Measurements from ENCODE around the gene DNAH14. TPM values are rescaled to one million over a fixed set of nuclear protein-coding genes. Genes with fewer than 3 reads are reported as not detected.

Gene DNAH14
- total and polyA plus RNA-seq, 9 of the 15 experiments (the other 6 are each of a cell fraction or from before 2014, with no cell fraction given), result 58.4 to 142 (median 98.4) TPM

GRCh38 chr1:225428068-225428880 lies 498.8 kb downstream of the DNAH14 start (continued):
- TF ChIP-seq EHMT2 (IDR thresholded peaks at IDR 0.05) (no peak; the same call in 1 of the 2 replicates), PURB (CRISPR knock-in tag; IDR thresholded peaks at IDR 0.05; ENCODE audit: low read depth) (no peak), PRMT5 (CRISPR knock-in tag; IDR thresholded peaks at IDR 0.05) (no peak), LARP7 (IDR thresholded peaks at IDR 0.05) (no peak), ZNF175 (CRISPR knock-in tag; IDR thresholded peaks at IDR 0.05; ENCODE audit: low read depth) (0 out of 2 replicates have a peak, but pooled peaks have one; percentile 16), PTTG1 (tag; IDR thresholded peaks at IDR 0.05; ENCODE audit: low read depth) (no peak), KDM1A (IDR thresholded peaks at IDR 0.05) (peak; percentile 53 to 69; a peak in 3 of 4 replicates), ZNF655 (CRISPR knock-in tag; IDR thresholded peaks at IDR 0.05) (no peak), RCOR1 (IDR thresholded peaks at IDR 0.05; ENCODE audit: borderline replicate concordance in 1 of 2, low read depth in 2 of 2, low read length in 2 of 2) (peak in 1 of 2 experiments; percentile 87; a peak in 2 of 4 replicates), RUNX1 (IDR thresholded peaks at IDR 0.05; ENCODE audit: low read depth) (no peak), SMARCE1 (IDR thresholded peaks at IDR 0.05) (peak; percentile 91), CTBP1 (IDR thresholded peaks at IDR 0.05; ENCODE audit: borderline replicate concordance) (peak; percentile 91), TAF15 (IDR thresholded peaks at IDR 0.05; ENCODE audit: low read depth, low read length) (no peak), ZNF134 (CRISPR knock-in tag; conservative IDR thresholded peaks at IDR 0.05) (no peak), ATF1 (CRISPR knock-in tag; IDR thresholded peaks at IDR 0.05) (no peak), ATF1 (tag; IDR thresholded peaks at IDR 0.05) (peak; percentile 90), HSF4 (CRISPR knock-in tag; IDR thresholded peaks at IDR 0.05; ENCODE audit: borderline replicate concordance) (0 out of 2 replicates have a peak, but pooled peaks have one; percentile 23), ZNF217 (CRISPR knock-in tag; IDR thresholded peaks at IDR 0.05) (no peak), CXXC5 (CRISPR knock-in tag; IDR thresholded peaks at IDR 0.05) (peak; percentile 99), TCF15 (CRISPR knock-in tag; IDR thresholded peaks at IDR 0.05) (0 out of 2 replicates have a peak, but pooled peaks have one; percentile 38), ETV5 (CRISPR knock-in tag; IDR thresholded peaks at IDR 0.05; ENCODE audit: low read depth) (no peak), RBM39 (optimal IDR thresholded peaks at IDR 0.05; ENCODE audit: low read depth, low read length) (no peak), DLX4 (CRISPR knock-in tag; IDR thresholded peaks at IDR 0.05) (no peak), CCAR2 (IDR thresholded peaks at IDR 0.05; ENCODE audit: low read depth, low read length) (no peak)
- TF ChIP-seq, protein P1, sequence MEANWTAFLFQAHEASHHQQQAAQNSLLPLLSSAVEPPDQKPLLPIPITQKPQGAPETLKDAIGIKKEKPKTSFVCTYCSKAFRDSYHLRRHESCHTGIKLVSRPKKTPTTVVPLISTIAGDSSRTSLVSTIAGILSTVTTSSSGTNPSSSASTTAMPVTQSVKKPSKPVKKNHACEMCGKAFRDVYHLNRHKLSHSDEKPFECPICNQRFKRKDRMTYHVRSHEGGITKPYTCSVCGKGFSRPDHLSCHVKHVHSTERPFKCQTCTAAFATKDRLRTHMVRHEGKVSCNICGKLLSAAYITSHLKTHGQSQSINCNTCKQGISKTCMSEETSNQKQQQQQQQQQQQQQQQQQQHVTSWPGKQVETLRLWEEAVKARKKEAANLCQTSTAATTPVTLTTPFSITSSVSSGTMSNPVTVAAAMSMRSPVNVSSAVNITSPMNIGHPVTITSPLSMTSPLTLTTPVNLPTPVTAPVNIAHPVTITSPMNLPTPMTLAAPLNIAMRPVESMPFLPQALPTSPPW (CRISPR knock-in tag; IDR thresholded peaks at IDR 0.05), result peak; percentile 99
- TF ChIP-seq, protein P2, sequence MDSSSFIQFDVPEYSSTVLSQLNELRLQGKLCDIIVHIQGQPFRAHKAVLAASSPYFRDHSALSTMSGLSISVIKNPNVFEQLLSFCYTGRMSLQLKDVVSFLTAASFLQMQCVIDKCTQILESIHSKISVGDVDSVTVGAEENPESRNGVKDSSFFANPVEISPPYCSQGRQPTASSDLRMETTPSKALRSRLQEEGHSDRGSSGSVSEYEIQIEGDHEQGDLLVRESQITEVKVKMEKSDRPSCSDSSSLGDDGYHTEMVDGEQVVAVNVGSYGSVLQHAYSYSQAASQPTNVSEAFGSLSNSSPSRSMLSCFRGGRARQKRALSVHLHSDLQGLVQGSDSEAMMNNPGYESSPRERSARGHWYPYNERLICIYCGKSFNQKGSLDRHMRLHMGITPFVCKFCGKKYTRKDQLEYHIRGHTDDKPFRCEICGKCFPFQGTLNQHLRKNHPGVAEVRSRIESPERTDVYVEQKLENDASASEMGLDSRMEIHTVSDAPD (CRISPR knock-in tag; IDR thresholded peaks at IDR 0.05), result no peak

Data from K562 (cell line).